ENCODE measurements around the gene GFY. TPM values are rescaled to one million over a fixed set of nuclear protein-coding genes. Genes with fewer than 3 reads are reported as not detected.

GFY gene
- total RNA-seq, 4 donors from 2014 or later, result not detected

- no peak overlapping the region for H3K4me3 ChIP-seq
- WGBS, 2 donors, result 89 to 100% methylated on average over 1 to 3 of the region's 5 CpGs
- no peaks in the 10 kb centered on the region for H3K9me3 ChIP-seq
- DNase-seq, result no peak
- intact Hi-C loops (cut with DNase I), result loop anchor here (2.0 kb wide), 1 partner anchor 49 kb away; no protein-coding TSS in a partner anchor
- H3K4me1 ChIP-seq, result peaks cover 0 to 3% (median 0%) of the 10 kb centered on the region in 3 donors
- TF ChIP-seq POLR2A (IDR thresholded peaks at IDR 0.05) (no peak), CTCF (IDR thresholded peaks at IDR 0.05) (no peak)
- H3K27ac ChIP-seq, result no peak overlapping the region
- H3K36me3 ChIP-seq, result no peaks in the 10 kb centered on the region
- peaks cover 0 to 50% (median 0%) of the 10 kb centered on the region in 4 donors for H3K27me3 ChIP-seq
These were observed 31.3 kb upstream of the GFY start for GRCh38 chr19:49393881-49394280.

- no peak for DNase-seq
These were observed 29.4 kb upstream of the GFY start for GRCh38 chr19:49395581-49396407.

GRCh38 chr19:49396738-49397505 is 28.3 kb upstream of the GFY start:
- DNase-seq, result no peak
- H3K4me1 ChIP-seq, result no peaks in the 10 kb centered on the region
- peaks cover 0 to 29% (median 0%) of the 10 kb centered on the region in 4 donors for H3K27me3 ChIP-seq
- no peak overlapping the region for H3K4me3 ChIP-seq
- no peaks in the 10 kb centered on the region for H3K9me3 ChIP-seq
- TF ChIP-seq CTCF (IDR thresholded peaks at IDR 0.05) (no peak), POLR2A (IDR thresholded peaks at IDR 0.05) (no peak)
- no peak overlapping the region for H3K27ac ChIP-seq
- intact Hi-C loops (cut with DNase I), result no loop called here
- WGBS, 2 donors, result 75 to 80% methylated on average over 8 of the region's 8 CpGs
- H3K36me3 ChIP-seq, result no peaks in the 10 kb centered on the region

More at GRCh38 chr19:49395581-49396407, 29.4 kb upstream of the GFY start:
- H3K27ac ChIP-seq, result no peak overlapping the region
- intact Hi-C loops (cut with DNase I), result no loop called here
- H3K36me3 ChIP-seq, result no peaks in the 10 kb centered on the region
- peaks cover 0 to 3% (median 0%) of the 10 kb centered on the region in 3 donors for H3K4me1 ChIP-seq
- peaks cover 0 to 34% (median 0%) of the 10 kb centered on the region in 4 donors for H3K27me3 ChIP-seq
- TF ChIP-seq CTCF (IDR thresholded peaks at IDR 0.05) (no peak), POLR2A (IDR thresholded peaks at IDR 0.05) (no peak)
- 69 to 86% methylated on average over 12 to 14 of the region's 15 CpGs for WGBS, 2 donors
- H3K9me3 ChIP-seq, result no peaks in the 10 kb centered on the region
- H3K4me3 ChIP-seq, result no peak overlapping the region

GRCh38 chr19:49398001-49398615 is 27.1 kb upstream of the GFY start:
- intact Hi-C loops (cut with DNase I), result no loop called here
- H3K4me3 ChIP-seq, result no peak overlapping the region
- TF ChIP-seq POLR2A (IDR thresholded peaks at IDR 0.05) (no peak), CTCF (IDR thresholded peaks at IDR 0.05) (no peak)
- no peak overlapping the region for H3K27ac ChIP-seq
- no peak for DNase-seq
- WGBS, 2 donors, result 58 to 62% methylated on average over 9 to 10 of the region's 11 CpGs
- peaks cover 0 to 29% (median 0%) of the 10 kb centered on the region in 4 donors for H3K27me3 ChIP-seq
- no peaks in the 10 kb centered on the region for H3K4me1 ChIP-seq
- H3K36me3 ChIP-seq, result no peaks in the 10 kb centered on the region
- H3K9me3 ChIP-seq, result no peaks in the 10 kb centered on the region
